ENCODE data around the gene MGAT1.
A peak's percentile ranks its signal among the peaks of the same experiment; 100 is the strongest.
"Not testable (repeated sequence)": the region's sequence is repeated elsewhere in the genome, so short reads cannot be mapped to it uniquely, and the experiment has no call there.

Gene MGAT1

DNA sequence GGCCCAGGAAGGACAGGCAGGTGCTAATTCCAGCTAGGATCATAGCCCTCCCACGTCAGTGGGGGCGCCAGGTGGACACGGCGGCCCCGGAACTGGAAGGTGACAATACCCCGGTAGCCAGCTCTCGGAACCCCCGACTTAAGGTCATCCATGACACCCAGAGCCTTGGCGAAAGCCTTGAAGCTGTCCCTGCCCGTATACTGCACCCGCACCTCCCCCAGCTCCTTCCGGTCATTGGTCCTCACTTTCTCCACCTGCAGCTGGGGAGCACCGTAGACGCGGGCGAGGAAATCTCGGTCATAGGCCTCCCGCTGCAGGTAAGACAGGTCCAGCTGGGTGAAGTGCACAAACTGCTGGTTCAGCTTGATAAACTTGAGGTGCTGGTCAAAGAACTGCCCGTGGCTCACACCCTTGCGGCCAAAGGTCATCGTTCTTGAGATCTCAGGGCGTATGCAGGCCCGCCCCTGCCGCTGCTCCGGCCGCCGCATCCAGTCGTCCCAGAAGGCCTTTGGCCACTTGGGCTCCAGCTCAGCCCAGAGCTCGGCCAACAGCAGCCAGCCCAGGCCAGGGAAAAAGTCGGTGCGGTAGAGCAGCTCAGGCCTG, 10.9 kb downstream of the MGAT1 start:
- H3K4me3 ChIP-seq (ENCODE audit: control insufficient read depth, low read depth, low read length), result no peak overlapping the region
- no peak for DNase-seq (ENCODE audit: low read depth)
- TF ChIP-seq, protein P1, sequence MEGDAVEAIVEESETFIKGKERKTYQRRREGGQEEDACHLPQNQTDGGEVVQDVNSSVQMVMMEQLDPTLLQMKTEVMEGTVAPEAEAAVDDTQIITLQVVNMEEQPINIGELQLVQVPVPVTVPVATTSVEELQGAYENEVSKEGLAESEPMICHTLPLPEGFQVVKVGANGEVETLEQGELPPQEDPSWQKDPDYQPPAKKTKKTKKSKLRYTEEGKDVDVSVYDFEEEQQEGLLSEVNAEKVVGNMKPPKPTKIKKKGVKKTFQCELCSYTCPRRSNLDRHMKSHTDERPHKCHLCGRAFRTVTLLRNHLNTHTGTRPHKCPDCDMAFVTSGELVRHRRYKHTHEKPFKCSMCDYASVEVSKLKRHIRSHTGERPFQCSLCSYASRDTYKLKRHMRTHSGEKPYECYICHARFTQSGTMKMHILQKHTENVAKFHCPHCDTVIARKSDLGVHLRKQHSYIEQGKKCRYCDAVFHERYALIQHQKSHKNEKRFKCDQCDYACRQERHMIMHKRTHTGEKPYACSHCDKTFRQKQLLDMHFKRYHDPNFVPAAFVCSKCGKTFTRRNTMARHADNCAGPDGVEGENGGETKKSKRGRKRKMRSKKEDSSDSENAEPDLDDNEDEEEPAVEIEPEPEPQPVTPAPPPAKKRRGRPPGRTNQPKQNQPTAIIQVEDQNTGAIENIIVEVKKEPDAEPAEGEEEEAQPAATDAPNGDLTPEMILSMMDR (conservative IDR thresholded peaks at IDR 0.05; ENCODE audit: control insufficient read depth, insufficient read depth, low read depth, low read length), result no peak

DNA sequence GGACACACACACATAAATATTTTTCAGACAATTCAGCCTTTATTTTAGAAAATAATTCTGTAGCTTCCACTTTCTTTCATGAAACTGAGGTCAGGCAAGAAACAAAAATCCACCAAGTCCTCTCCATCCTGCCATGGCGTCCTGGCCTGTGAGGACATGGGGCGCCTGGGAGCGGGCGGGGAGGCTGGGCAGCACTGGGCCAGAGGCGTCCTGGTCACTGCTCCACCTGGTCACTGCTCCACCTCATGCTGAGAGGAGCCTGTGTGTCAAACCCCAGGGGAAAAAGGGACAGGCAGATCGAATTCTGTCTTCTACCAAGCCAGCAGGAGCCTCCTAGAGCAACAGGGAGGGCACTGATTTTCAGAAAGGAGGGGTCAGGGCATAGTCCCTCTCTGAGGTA, 12.1 kb downstream of the MGAT1 start:
- H3K4me3 ChIP-seq (ENCODE audit: control insufficient read depth, low read depth, low read length), result no peak overlapping the region
- TF ChIP-seq, protein P1 (conservative IDR thresholded peaks at IDR 0.05; ENCODE audit: control insufficient read depth, insufficient read depth, low read depth, low read length), result no peak
- DNase-seq (ENCODE audit: low read depth), result no peak

DNA sequence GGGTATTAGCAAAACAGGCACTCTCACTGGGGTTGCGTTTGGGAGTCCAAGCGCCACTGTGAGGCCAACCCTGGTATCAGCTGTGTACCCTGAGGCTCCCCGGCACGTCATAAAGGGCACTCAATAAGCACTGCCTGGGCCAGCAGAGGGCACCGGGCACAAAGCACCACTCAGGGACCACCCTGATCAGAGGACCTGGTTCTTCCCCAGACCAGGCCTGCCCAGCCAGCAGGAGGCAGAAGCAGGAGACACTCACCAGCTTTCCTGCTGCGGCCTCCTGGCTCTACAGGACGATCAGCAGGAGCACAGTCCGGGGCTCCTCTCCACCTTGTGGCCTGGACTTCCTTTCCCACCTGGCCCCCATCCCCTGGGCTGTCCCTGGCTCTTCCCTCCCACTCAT, 12.6 kb downstream of the MGAT1 start:
- DNase-seq (ENCODE audit: low read depth), result peak; percentile 23
- no peak overlapping the region for H3K4me3 ChIP-seq (ENCODE audit: control insufficient read depth, low read depth, low read length)
- TF ChIP-seq, protein P1 (conservative IDR thresholded peaks at IDR 0.05; ENCODE audit: control insufficient read depth, insufficient read depth, low read depth, low read length), result no peak

DNA sequence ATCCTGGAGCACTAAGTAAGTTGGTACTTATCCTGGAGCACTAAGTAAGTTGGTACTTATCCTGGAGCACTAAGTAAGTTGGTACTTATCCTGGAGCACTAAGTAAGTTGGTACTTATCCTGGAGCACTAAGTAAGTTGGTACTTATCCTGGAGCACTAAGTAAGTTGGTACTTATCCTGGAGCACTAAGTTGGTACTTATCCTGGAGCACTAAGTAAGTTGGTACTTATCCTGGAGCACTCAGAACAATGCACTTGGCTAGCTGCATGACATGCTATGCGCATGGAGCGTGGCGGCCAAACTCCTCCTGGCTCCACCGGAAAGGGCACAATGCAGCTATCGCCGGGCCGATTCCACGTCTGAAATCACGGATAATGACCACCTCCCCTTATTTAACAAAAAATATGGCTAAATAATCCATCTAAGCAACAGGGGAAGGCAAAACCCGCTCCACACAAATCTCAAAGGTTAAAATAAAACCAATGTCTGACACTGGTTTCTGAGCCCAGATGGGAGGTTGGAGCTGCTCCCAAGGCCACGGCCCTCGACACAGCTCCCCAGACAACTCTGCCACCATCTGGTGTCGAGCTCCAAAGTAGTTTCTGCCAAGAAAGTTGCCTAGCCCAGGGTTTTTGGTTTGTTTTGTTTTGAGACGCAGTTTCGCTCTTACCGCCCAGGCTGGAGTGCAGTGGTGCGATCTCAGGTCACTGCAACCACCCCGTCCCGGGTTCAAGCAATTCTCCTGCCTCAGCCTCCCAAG, 13.8 kb downstream of the MGAT1 start:
- H3K4me3 ChIP-seq (ENCODE audit: control insufficient read depth, low read depth, low read length); DNase-seq (ENCODE audit: low read depth): not testable (repeated sequence)

DNA sequence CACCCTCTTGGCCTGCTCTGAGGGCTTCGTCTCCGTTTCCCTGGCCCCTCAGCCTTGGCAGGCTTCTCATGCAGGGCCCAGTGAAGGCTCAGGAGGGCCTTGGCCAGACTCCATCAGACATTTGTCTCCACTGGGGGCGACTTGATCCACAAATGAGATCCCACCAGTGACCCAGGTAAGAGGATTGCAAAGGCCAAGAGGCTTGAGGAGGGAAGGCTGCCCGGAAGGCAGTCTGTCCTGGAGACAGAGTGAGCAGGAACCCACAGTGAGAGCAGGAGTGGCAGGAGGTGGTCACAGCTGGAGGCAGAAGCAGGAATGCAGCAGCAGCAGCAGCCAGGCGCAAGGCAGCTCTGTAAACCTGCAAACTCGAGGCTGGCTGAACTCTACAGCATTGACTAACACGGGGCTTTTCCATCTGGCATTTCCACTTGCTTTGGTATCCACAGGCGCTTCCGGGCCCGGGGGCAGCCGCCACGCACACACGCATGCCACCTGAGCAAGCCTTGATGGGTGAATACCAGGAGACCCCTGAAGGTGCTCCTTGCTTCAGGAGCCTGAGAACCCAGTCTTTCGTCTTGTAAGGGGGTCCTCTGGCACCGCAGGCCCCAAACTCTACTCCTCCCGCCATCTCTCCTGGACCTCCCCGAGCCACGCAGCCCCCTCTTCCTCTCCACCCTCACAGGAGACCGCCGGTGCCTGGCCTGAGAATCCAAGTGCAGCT, 14.7 kb downstream of the MGAT1 start:
- TF ChIP-seq, protein P1 (conservative IDR thresholded peaks at IDR 0.05; ENCODE audit: control insufficient read depth, insufficient read depth, low read depth, low read length), result no peak
- no peak for DNase-seq (ENCODE audit: low read depth)
- H3K4me3 ChIP-seq (ENCODE audit: control insufficient read depth, low read depth, low read length), result no peak overlapping the region

DNA sequence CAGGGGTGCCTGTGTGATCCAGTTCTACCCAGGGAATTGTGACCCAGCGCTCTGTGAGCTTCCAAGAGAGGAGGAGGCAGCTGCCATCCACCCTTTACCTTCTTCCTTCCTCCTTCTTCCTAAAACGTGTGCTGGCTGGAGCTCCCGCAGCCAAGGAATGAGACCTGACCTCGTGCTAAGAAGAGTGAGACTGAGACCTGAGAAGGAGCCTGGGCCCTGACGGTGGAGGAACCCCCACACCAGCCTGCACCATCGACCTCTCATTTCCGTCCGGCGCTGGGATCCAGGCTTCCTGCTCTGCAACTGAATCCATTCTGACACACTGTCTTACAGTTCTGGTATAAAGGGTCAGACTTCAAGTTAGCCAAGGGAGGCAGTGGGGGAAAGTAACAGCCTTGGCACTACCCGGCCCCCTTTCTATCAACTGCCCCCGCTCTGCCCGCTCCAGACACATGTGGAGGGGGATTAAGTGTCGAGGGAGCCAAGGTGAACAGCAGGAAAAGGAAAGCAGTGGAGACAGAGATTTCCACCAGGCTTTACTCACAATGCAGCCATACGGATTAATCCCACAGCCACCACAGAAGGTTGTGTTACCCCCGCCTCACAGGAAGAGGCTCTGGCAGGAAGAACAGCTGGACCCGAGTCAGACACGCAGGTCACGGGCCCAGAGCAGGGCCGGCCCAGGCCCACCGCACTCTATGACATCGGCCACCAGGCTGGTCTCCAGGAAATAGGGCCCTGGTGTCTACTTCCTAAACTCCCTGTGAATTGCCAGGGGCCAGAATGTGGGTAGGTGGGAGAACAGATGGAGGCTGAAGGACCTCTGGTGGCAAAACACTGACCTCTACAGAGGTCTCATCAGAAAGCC, 15.8 kb downstream of the MGAT1 start:
- DNase-seq (ENCODE audit: low read depth), result peak; percentile 34
- TF ChIP-seq, protein P1 (conservative IDR thresholded peaks at IDR 0.05; ENCODE audit: control insufficient read depth, insufficient read depth, low read depth, low read length), result no peak

More for the DNA sequence above, 15.8 kb downstream of the MGAT1 start:
- no peak overlapping the region for H3K4me3 ChIP-seq (ENCODE audit: control insufficient read depth, low read depth, low read length)
